Activated CD4-positive, CD25-positive, alpha-beta regulatory T cell treated with anti-CD3 and anti-CD28 coated beads, Interleukin-2, amount 50 U/mL, for 24 hours (primary cell): ENCODE data around the gene CXCR3.
"Not testable (repeated sequence)": the region's sequence is repeated elsewhere in the genome, so short reads cannot be mapped to it uniquely, and the experiment has no call there.

Experiments used
- ATAC-seq, 2 donors: fragments of 150-1000 bp; cut with Tn5 transposase; one replicate each; pipeline ENCODE4 v1.10.0; 2021; ENCODE audit warnings: mild to moderate bottlenecking in 1 of 2, moderate library complexity in 1 of 2

CXCR3 gene

DNA sequence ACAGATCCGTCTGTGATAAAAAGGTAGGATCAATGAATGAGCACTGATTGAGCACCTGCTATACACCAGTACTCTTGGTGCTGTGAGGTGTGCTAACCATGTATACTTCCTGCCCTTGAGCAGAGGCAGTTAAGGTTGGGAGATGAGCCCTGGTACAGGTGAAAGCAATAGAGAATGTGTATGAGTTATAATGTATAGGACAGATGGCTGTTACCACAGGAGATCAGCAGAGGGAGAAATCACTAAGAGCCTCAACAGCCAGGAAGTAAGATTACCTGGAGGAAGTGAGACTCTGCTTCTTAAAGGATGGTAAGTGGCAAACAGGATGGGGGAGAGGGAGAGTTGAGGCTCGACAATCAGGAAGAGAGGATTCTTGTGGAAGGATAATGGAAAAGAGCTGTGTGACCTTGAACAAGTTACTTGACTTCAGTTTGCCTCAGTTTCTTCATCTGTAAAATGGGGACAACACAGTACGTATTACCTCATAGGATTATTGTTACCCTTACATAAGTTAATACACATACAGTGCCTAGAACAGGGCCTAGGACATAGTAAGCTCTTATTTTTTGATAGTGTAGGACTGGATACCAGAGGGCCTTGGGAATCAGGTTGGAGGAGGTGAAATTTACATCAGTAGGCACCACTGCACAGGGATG, 9.1 kb downstream of the CXCR3 start:
- peak; percentile 53 to 60 for ATAC-seq

DNA sequence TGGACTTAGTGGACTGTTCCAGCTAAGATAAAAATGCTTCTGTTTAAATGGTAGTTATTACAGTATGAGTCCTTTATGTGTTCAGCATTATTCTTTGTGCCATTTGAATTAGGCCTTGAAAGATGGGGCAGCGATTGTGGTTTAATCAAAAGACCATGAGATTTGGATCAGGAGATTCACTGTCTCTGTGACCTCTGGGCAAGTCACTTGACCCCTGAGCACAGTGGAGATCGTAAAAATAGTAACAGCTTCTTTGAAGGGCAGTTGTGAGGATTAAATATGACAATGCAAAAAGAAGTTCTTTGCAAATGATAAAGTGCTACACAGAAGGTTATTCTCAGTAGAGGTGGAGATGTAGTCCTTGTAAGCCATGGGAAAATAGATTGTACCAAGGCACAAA, 10.8 kb downstream of the CXCR3 start:
- ATAC-seq = no peak

DNA sequence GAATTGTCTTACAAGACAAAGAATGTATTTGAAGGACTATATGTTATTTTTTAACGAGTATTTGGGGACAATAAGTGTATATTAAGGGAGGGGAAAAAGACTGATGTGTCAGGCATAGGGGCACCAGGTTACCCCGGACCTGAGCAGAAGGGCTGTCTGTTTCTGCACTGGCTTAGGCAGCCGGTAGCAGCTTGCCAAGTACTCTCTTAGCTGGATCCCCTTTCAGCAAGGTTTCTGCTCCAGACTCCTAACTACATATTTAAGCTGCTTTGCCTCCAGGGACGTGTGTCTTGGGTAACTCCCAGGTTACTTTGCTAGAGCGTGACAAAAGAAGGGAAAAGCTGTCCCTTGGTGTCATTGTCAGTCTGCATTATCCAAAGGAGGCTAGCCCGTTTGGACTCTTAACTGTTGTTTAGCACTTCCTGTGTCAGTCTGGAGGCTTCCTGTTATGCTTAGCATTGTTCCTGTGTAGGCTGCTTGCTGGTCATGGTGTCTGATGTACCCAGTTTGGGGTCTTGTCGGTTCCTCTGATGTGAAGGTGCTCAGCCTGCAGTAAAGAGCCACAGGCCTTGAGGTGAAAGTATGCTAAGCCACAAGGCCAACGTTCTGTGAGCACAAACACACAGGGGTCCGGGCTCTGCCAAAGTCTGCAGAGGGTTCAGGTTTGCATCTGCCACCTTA, 11.6 kb downstream of the CXCR3 start:
- ATAC-seq = peak in 1 of 2 donors; percentile 33

DNA sequence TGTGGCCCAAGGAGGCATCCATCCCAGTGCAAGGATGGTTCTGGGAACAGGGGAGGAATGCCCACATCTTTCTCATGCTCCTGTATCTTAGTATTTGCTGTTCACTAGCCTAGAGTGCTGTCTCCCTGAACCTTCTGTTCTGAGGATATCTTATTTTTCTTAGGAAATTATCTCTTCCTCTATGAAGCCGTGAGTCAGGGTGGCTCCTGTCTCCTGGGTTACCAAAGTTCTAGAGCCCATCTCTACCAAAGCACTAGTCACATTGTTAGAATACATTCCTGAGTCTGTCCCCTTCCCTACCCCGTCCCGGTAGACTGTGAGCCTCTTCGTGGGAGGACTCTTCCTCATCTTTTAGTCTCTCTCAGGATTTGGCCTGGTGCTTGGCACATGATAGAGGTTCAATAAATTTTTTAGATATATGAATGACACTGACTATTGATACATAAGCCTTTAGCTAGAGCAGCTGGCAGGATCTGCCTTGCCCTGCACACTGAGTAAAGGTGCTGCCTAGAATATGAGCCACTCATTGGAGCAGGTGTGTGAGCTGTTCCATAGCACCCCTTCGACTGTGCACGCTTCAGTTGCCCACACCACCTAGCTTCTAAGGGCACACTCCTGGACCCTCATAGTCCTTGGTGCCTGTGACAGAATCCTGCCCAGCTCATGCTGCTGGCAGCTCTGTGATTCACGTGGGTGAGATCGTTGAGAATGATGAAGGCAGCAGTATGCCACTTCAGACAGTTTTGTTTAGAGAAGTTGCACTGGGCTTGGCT, 13.3 kb downstream of the CXCR3 start:
- no peak for ATAC-seq

DNA sequence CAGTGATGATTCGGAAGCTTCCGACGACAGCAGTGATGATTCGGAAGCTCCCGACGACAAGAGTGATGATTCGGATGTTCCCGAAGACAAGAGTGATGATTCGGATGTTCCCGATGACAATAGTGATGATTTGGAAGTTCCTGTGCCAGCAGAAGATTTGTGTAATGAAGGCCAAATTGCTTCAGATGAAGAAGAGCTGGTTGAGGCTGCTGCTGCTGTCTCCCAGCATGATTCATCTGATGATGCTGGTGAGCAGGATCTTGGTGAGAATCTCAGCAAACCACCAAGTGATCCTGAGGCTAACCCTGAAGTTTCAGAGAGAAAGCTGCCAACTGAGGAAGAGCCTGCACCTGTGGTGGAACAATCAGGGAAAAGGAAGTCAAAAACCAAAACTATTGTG, 14.2 kb downstream of the CXCR3 start:
- no peak for ATAC-seq

DNA sequence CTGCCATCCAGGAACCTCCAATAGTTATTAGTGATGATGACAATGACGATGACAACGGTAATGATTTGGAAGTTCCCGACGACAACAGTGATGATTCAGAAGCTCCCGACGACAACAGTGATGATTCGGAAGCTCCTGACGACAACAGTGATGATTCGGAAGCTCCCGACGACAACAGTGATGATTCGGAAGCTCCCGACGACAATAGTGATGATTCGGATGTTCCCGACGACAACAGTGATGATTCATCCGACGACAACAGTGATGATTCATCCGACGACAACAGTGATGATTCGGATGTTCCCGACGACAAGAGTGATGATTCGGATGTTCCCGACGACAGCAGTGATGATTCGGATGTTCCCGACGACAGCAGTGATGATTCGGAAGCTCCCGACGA, 14.7 kb downstream of the CXCR3 start:
- no peak for ATAC-seq

DNA sequence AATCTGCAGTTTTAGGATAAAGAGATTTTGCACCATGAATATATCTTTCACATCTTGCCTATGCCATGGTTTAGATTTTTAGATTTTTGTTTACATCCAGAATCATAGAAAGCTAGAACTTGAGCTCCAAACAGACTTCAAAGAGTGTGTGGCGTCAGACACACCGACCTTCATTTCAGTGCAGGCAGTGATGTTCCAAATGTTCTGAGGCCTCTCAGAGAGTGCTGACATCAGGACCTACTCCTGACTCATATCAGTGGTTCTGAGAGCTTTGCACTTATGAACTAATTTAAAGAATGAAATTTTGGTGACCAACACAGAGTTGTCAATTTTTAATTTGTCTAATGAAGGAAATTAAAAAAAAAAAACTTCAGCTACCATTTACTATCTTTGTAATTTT, 18.3 kb downstream of the CXCR3 start:
- peak; percentile 51 to 74 for ATAC-seq

DNA sequence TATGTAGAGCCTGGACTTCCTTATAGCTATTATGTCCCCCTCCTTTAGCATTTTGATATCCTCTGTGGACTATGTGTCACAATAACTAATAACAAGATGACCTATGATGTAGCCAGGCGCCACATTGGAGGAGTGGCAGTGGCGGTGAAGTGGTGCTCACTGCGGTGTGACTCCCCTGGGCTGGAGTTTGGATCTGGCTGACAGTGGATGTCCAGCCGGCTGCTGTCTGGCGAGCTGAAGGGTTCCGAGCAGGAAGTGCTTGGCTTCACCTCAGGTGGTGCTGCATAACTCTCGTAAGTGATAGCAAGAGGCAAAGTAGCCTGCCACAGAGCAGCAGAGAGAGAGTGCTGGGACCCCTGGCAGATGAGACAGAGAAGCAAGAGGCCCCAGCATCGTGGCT, 25.1 kb downstream of the CXCR3 start:
- not testable (repeated sequence) for ATAC-seq

DNA sequence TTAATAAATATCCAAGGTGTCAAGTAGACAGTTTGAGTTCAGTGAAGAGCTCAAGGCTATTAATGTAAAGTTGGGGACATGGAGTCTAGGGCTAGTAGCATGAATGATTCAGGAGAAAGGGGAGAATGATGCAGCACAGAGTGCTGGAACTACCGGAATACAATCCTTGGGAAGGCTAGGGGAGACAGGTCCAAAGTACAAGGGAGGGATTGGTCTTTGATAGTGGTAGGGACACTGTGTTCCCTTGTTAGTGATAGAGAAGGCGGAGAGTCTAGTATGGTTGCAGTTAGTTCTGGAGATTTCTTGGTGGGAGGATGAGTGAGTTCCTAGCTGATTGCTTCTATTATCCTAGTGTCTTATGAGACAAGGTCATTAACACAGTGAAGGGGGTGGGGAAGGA, 31.4 kb downstream of the CXCR3 start:
- ATAC-seq = no peak

DNA sequence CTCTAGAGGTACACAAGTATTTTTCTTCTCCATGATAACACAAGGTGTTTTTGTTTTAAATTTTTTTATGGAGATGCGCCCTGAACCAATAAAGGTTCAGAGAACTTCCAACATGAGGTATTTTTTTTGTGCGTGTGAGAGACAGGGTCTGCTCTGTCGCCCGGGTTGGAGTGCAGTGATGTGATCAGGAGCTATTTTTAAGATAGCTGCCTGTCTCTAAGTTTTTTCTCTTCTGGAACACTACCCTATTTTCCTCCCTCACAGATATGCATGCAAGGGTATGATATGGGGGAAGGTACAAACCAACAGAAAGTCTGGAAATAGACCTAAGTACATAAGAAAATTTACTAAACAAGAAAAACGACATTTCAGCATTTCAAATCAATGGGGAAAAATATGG, 37.1 kb downstream of the CXCR3 start:
- ATAC-seq = no peak

DNA sequence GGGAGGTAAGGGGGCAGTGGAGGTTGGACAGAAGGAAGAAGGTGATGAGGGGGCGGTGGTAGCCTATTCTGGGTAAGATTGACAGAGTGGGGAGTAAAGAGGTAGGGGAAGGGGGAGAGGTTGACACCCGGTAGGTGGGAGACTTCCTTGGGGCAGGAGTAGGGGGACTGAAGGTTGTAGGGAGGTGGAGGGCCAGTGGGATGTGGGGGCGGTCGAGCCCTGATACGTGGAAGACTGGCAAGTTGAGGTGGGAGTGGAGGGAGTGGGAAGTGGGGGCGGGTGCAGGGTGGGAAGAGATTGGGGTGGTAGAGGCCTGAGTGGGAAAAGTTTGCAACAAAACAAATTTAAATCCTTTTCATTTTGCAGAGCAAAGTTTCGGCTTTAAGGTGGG, 38.3 kb downstream of the CXCR3 start:
- ATAC-seq = no peak

DNA sequence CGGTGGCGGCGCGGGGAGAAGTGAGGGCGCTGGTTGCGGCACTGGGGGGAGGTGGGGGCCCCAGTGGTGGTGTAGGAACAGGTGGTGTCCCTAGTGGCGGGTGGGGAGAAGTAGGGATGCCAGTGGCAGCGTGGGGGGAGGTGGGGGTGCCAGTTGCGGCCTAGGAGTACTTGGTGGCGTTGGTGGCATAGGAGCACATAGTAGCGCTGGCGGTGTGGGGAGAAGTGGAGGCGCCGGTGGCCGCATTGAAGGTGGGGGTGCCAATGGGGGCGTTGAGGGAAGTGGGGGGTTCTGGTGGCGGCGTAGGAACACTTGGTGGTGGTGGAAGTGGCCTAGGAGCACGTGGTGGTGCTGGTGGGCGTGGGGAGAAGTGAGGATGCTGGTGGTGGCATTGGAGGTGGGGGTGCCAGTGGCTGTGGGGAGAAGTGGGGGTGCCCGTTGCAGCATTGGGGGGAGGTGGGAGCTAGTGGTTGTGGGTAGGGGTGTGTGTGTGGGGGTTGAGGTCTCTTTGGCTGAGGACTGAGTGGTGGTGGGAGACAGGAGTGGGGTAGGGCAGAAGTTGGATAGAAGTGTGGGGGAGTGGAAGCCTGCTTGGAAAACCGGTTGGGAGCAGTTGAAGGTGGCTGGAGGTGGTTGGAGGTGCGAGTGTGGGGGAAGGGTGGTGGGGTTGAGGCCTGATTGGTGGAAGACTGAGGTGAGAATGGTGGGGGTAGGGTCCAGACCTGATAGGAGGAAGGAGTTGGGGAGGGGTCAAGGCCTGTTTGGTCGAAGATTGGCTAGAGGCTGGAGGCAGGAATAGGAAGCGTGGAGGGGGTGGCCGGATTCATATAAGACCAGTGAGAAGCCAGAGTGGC, 38.9 kb downstream of the CXCR3 start:
- no peak for ATAC-seq

DNA sequence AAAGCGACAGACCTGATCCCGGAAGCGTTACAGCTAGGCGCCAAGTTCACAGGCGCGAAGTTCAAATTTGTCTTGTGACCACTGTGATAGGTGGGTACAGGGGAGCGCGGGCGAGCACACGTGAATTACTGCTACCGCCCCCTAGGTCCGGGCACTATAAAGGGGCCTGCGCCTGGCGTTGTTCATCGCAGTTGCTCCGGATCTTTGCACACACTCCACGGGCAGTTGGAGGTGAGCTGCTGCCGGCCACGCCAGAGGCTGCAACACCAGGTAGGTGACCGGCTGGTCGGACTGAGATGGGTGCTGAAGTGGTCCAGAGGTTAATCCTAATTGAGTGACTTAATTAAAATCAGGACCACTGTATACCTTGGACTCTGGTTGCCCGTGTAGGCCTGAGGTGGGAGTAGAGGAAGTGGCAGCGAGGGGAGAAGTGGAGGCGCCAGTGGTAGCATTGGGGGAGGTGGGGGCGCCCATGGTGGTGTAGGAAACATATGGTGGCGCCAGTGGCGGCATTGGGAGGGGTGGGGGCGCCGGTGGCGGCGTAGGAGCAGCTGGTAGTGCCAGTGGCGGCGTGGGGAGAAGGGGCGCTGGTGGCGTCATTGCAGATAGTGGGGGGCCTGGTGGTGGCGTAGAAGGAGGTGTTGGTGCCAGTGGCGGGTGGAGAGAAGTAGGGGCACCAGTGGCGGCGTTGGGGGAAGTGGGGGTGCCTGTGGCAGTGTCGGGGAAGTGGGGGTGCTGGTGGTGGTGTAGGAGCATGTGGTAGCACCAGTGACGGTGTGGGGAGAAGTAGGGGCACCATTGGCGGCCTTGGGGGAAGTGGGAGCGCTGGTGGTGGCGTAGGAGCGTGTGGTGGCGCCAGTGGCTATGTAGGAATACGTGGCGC, 39.8 kb downstream of the CXCR3 start, which contains the start of gene GCNA:
Gene GCNA, plus strand, starts transcription at position 185 of the 883 bp plus-strand sequence. CDS start 2,385 bp downstream, outside the sequence.
- ATAC-seq = no peak

DNA sequence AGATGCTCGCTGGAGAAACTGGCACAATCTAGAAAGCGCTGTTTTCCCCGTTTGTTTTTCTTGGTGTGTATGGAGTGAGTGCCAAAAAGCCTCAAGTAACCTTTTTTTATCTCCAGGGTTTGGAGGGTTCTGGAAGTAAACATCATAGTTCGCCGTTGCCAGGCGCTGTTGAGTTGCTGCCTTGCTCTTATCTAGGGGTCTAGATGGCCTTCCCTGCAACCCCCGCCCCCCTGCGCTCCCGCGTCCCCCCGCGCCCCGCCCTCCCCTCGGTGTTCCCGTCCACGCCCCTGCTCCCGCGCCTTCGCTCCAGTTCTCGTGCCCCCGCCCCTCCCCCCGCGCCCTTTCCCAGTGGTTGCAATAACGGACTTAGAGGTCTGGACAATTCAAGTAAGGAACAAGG, 40.6 kb downstream of the CXCR3 start:
- no peak for ATAC-seq

DNA sequence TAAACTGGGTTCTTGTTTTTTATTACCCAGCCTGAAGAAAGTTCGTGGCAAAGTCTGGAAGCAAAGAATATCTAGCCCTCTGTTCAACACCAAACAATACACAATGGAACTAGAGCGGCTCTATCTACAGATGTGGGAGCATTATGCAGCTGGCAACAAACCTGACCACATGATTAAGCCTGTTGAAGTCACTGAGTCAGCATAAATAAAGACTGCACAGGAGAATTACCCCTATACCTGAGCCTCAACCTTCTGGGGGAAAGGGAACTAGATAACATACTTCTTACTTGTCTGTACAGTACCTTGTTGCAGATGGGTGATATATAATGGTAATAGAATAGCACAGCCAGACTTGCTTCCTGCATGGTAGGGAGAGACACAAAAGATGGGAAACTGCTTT, 44.7 kb downstream of the CXCR3 start:
- no peak for ATAC-seq

DNA sequence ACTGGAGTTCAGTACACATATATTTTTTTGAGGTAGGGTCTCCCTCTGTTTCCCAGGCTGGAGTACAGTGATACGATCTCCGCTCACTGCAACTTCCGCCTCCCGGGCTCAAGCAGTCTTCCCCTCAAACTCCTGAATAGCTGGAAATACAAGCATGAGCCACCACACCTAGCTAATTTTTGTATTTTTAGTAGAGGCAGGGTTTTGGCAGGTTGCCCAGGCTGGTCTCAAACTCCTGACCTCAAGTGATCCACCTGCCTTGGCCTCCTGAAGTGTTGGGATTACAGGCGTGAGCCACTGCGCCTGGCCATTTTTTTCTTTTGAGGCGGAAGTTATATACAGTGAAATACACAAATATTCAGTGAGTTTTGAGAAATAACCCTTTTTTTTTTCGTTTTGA, 46.9 kb downstream of the CXCR3 start:
- ATAC-seq = not testable (repeated sequence)
